ENCODE results near the gene ZMIZ1. TPM values are rescaled to one million over a fixed set of nuclear protein-coding genes. Genes with fewer than 3 reads are reported as not detected.

Gene ZMIZ1
- total and polyA plus RNA-seq, 2 experiments from 2014 or later: 9.2 to 30.9 TPM

GRCh38 chr10:79342295-79342761 is 273.6 kb downstream of the ZMIZ1 start (continued):
- no peak for TF ChIP-seq ZNF462 (CRISPR knock-in tag; IDR thresholded peaks at IDR 0.05)

GRCh38 chr10:79342811-79343561 is 274.2 kb downstream of the ZMIZ1 start:
- Histone ChIP-seq H2AFZ (no peak overlapping the region), H3K27ac (ENCODE audit: low read depth) (no peak overlapping the region), H4K20me1 (replicated peaks; ENCODE audit: insufficient read depth) (no peaks in the 10 kb centered on the region), H3K36me3 (ENCODE audit: insufficient read depth) (no peaks in the 10 kb centered on the region), H3K9me2 (ENCODE audit: insufficient read depth) (no peaks in the 10 kb centered on the region), H3K27me3 (ENCODE audit: insufficient read depth) (no peaks in the 10 kb centered on the region), H3F3A (replicated peaks; ENCODE audit: low read depth) (peaks cover 7% of the 10 kb centered on the region), H3K4me3 (no peak overlapping the region), H3K4me2 (no peak overlapping the region), H3K4me1 (ENCODE audit: insufficient read depth) (no peaks in the 10 kb centered on the region; the same call in 1 of the 2 replicates), H3K79me2 (replicated peaks; ENCODE audit: insufficient read depth) (no peaks in the 10 kb centered on the region)
- H3K9me3 Mint-ChIP-seq: peaks cover 3% of the 10 kb centered on the region; the same call in 1 of the 3 replicates
- no peaks in the 10 kb centered on the region; the same call in 2 of the 3 replicates for H3K36me3 Mint-ChIP-seq (ENCODE audit: low read depth)
- H3K27me3 Mint-ChIP-seq (ENCODE audit: insufficient read depth, low read depth, poor library complexity): peaks cover 2% of the 10 kb centered on the region
- H3K4me3 Mint-ChIP-seq: no peak overlapping the region
- ATAC-seq (no peak), DNase-seq (ENCODE audit: low spot score) (no peak)
- peaks cover 6% of the 10 kb centered on the region; the same call in 2 of the 3 replicates for H3K4me1 Mint-ChIP-seq
- no peak overlapping the region for H3K27ac Mint-ChIP-seq
- TF ChIP-seq CREB1 (CRISPR knock-in tag; IDR thresholded peaks at IDR 0.05; ENCODE audit: low read depth): no peak
- no peak for TF ChIP-seq ZNF114 (CRISPR knock-in tag; IDR thresholded peaks at IDR 0.05)
- no peak for TF ChIP-seq JUNB (IDR thresholded peaks at IDR 0.05; ENCODE audit: unreplicated experiment)

Data from GM23338 (cell line).